Upper lobe of right lung (tissue), 1 donor: ENCODE results near the gene RRBP1. TPM values are rescaled to one million over a fixed set of nuclear protein-coding genes. Genes with fewer than 3 reads are reported as not detected.

Experiments
- ATAC-seq: fragments of 200-7000 bp; cut with Tn5 transposase; one replicate; pipeline ENCODE4 v1.9.1; 2020; ENCODE audit warnings: mild to moderate bottlenecking, moderate library complexity
- DNase-seq: peaks from one replicate; pipeline ENCODE4 v3.0.0-alpha.2; 2020
- H3K27ac ChIP-seq: fragments of 200-600 bp; one replicate; pipeline ENCODE4 v1.8.0; 2022
- H3K27me3 ChIP-seq: fragments of 200-600 bp; one replicate; pipeline ENCODE4 v1.8.0; 2022; ENCODE audit warnings: mild to moderate bottlenecking
- H3K36me3 ChIP-seq: fragments of 200-600 bp; one replicate; pipeline ENCODE4 v1.8.0; 2022
- H3K4me1 ChIP-seq: fragments of 200-600 bp; one replicate; pipeline ENCODE4 v1.8.0; 2022
- H3K4me3 ChIP-seq: fragments of 200-600 bp; one replicate; pipeline ENCODE4 v1.8.0; 2022; ENCODE audit warnings: mild to moderate bottlenecking
- H3K9me3 ChIP-seq: fragments of 200-600 bp; one replicate; pipeline ENCODE4 v1.8.0; 2022
- intact Hi-C: fragments of 100-400 bp; cut with DNase I; formaldehyde crosslinking; loops from one replicate; pipeline ENCODE4 v1.11.0; 2022
- total RNA-seq: library from RNA; stranded (reverse); fragmentation: NEBNext Ultra II Directional; extraction: Animal tissue kit (Norgen Biotek cat#: 25700); gene quantifications from one replicate; pipeline ENCODE4 v1.2.1, GENCODE V29; 2021
- TF ChIP-seq, protein P1 (sequence below): fragments of 200-600 bp; IDR thresholded peaks from one replicate; pipeline ENCODE4 v1.8.0; 2022; ENCODE audit warnings: antibody characterized with exemption
- donor health status: DM: no; HTN: yes; CAD: no; lungs with severe emphysema.

Gene RRBP1
- total RNA-seq, 1 donor from 2014 or later: 166 TPM

DNA sequence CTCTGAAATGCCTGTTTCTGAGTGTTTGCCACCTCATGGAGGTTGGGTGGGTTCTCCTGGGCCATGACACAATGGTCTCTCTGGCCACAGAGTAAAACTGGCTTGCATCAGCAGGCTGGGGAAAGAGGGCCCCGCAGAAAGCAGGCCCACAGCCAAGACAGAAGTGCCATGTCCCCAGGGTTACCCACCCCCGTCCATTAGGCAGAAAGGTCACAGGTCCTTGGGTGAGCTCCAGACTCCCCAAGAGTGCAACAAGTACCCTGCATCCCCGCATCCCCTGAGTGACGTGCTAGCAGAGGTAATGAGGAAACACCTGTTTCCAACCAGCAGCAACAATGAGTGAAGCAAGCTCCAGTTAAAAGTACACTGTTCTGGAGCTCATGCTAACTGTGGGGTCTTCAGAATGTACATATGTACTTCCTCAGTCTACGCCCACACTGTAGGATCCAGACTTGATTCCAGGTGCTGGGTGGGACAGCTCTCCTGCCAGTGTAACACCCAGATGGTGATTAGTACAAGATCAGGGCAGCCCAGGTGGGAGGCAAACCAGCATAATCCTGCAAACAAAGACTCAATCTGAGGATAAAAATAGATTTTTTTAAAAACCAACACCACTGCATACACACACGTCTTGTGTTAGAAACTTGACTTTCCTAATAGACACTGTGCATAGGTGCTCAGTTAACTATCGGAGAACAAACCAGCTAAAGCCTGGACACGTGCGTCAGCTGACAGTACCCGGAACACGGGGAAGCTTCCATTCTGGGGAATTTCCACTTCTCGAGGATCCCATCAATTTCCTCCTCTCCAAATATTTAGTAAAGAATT lies 31.5 kb downstream of the RRBP1 start:
- no peak overlapping the region for H3K27ac ChIP-seq
- DNase-seq (peak; percentile 65), ATAC-seq (no peak)
- H3K4me3 ChIP-seq: no peak overlapping the region
- H3K4me1 ChIP-seq: peaks cover 61% of the 10 kb centered on the region
- TF ChIP-seq, protein P1, sequence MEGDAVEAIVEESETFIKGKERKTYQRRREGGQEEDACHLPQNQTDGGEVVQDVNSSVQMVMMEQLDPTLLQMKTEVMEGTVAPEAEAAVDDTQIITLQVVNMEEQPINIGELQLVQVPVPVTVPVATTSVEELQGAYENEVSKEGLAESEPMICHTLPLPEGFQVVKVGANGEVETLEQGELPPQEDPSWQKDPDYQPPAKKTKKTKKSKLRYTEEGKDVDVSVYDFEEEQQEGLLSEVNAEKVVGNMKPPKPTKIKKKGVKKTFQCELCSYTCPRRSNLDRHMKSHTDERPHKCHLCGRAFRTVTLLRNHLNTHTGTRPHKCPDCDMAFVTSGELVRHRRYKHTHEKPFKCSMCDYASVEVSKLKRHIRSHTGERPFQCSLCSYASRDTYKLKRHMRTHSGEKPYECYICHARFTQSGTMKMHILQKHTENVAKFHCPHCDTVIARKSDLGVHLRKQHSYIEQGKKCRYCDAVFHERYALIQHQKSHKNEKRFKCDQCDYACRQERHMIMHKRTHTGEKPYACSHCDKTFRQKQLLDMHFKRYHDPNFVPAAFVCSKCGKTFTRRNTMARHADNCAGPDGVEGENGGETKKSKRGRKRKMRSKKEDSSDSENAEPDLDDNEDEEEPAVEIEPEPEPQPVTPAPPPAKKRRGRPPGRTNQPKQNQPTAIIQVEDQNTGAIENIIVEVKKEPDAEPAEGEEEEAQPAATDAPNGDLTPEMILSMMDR: no peak
- H3K9me3 ChIP-seq: no peaks in the 10 kb centered on the region
- peaks cover 11% of the 10 kb centered on the region for H3K36me3 ChIP-seq
- H3K27me3 ChIP-seq: no peaks in the 10 kb centered on the region
- intact Hi-C loops: no loop called here

DNA sequence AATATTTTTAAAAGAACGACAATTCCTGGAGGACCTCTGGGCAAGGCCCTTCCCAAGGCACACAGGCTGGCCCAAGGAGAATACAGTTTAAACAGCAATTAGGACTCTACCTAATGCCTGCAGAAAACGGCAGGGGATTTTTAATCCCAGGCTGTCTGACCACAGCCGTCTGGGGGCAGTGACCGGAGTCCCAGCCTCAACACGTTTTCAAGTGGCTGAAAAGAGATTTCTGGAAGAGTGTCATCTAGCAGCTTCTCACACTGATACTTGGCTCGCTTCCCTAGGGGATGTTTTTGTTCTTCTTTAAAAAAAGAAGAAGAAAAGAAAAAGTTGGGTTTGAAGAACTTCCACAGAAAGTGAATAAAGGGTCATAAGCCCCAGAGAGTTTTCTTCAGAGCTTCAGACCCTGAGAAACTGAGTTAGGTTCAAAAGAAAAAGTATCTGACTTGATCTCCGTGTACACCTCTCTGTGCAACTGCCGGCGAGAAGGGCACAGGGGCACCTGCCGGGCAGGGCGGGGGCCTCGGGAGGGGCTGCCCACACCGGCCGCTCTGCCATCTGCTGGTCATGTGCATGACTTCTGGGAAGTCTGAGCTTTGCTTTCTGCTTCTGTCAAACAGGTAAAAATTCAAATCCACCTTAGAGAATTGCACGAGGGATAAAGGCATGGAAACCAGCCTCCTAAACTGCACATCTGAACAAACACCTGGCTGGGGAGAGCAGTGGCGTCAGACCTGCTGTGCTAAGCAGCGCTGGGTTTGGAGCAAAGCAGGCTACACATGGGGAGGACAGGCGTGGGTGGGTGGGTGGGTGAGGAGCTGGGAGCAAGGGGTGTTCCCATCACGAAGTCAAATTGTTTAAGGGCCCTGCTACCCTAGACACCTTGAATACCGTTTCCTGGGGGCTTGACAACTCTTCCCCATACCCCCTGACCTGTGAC lies 33.0 kb downstream of the RRBP1 start:
- peak; percentile 71 for ATAC-seq
- H3K27ac ChIP-seq: peak overlapping the region; percentile 53

DNA sequence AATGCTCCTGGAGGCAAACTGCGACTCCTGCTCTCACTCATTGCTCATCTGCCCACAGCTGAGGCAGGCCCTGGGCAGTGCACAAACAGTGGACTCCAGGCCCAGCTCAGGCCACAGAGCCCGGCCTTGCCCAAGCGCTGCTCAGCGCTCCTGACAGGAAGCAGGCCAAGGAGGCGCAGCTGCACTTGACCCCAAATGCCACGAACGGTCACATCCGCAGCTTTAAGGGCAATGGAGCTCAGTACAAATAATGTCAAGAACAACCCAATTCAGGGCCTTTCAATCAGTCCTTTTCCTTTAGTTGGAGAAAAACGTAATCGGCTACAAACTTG lies 33.8 kb downstream of the RRBP1 start:
- TF ChIP-seq, protein P1: no peak
- H3K4me1 ChIP-seq: peaks cover 65% of the 10 kb centered on the region
- ATAC-seq (peak; percentile 81), DNase-seq (peak; percentile 85)
- peak overlapping the region; percentile 53 for H3K27ac ChIP-seq
- H3K9me3 ChIP-seq: no peaks in the 10 kb centered on the region
- intact Hi-C loops: no loop called here
- H3K36me3 ChIP-seq: peaks cover under 1% of the 10 kb centered on the region
- no peak overlapping the region for H3K4me3 ChIP-seq
- H3K27me3 ChIP-seq: no peaks in the 10 kb centered on the region

More for the DNA sequence above, 33.0 kb downstream of the RRBP1 start:
- Histone ChIP-seq H3K4me3 (no peak overlapping the region), H3K4me1 (peaks cover 65% of the 10 kb centered on the region), H3K27me3 (no peaks in the 10 kb centered on the region), H3K36me3 (peaks cover 7% of the 10 kb centered on the region), H3K9me3 (no peaks in the 10 kb centered on the region)
- intact Hi-C loops: no loop called here
- TF ChIP-seq, protein P1: peak; percentile 35
- peak; percentile 79 for DNase-seq

DNA sequence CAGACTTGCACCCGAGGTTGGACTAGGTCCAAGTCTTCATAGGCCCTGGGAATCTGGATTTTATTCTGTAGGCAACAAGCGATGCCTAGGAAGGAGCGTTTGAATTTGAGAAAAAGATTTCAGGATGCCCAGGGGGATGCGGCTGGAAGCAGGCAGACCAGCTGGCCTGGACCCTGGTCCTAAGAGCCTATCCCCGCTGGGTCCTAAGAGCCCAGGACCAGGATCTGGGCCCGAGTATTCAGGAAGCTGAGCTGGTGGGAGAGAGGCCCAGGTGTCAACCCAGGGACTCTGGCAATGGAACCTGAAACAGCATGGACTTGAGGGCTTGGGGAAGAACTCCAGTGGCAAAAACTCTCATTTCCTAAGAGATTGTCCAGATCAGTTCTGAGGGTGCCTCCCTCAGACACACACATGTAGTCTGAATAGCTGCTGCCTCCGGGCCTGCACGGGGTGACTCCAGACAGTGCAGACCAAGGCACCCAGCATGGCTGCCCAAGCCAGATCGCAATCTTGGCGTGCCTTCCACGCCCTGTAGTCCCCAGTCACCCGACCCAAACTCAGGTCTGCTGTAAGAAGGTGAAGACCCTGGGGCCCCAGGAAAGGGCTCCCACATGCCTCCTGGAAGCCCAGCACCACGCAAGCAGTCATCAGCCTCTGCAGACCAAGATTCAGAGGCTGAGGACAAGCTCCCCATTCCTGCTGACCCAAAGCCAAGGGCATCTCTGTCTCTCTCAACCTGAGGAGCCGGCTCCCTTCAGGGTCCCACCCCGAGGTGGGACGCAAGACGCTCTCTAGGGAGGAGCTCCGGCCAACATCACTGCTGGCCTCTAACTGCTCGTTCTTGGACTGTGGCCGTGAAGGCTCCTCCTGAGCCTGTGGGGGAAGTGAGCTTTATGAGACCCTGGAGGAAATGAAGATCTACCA lies 34.4 kb downstream of the RRBP1 start:
- peaks cover 60% of the 10 kb centered on the region for H3K4me1 ChIP-seq
- peak overlapping the region; percentile 53 for H3K27ac ChIP-seq
- no peak overlapping the region for H3K4me3 ChIP-seq
- TF ChIP-seq, protein P1: no peak
- ATAC-seq (no peak), DNase-seq (peak; percentile 51)
- peaks cover 4% of the 10 kb centered on the region for H3K36me3 ChIP-seq
- H3K9me3 ChIP-seq: no peaks in the 10 kb centered on the region
- H3K27me3 ChIP-seq: no peaks in the 10 kb centered on the region
- intact Hi-C loops: no loop called here

DNA sequence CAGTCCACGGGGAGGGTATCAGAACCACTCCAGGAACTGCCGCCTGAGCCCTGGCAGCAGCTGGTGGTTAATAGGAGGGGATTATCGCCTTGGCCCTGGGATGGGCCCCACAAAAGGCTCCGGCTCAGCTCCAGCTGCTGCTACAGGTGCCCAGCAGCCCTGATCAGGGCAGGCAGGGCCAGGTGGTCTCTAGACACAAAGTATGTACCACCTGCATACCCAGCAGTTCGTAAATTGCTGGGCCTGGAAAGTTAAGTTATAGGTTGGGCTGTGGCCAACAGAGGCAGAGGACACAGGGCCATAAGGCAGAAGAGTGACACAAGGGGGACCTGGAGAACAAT lies 35.1 kb downstream of the RRBP1 start:
- Histone ChIP-seq H3K27ac (no peak overlapping the region), H3K27me3 (no peaks in the 10 kb centered on the region), H3K4me3 (no peak overlapping the region), H3K4me1 (peaks cover 53% of the 10 kb centered on the region), H3K9me3 (no peaks in the 10 kb centered on the region), H3K36me3 (peaks cover 12% of the 10 kb centered on the region)
- TF ChIP-seq, protein P1: no peak
- ATAC-seq: no peak
- intact Hi-C loops: no loop called here
- DNase-seq: peak; percentile 39
